Ovary (tissue), 9 donors: ENCODE data around the gene RASGRP4. TPM values are rescaled to one million over a fixed set of nuclear protein-coding genes. Genes with fewer than 3 reads are reported as not detected.
"Not testable (repeated sequence)": the region's sequence is repeated elsewhere in the genome, so short reads cannot be mapped to it uniquely, and the experiment has no call there.

Source experiments
- DNase-seq, 5 donors: peaks; one replicate each; pipeline ENCODE4 v3.0.0-alpha.2; 2019 to 2020
- H3K27ac ChIP-seq, 2 donors: fragments of 200-600 bp; one replicate each; pipeline versions ENCODE4 v1.5.1 to v1.8.0; 2019 to 2022
- H3K27me3 ChIP-seq: fragments of 200-600 bp; one replicate; pipeline ENCODE4 v1.8.0; 2022
- H3K36me3 ChIP-seq: fragments of 200-600 bp; sonication (generic); one replicate; pipeline ENCODE4 v1.5.1; 2019
- H3K4me1 ChIP-seq: one replicate; pipeline ENCODE4 v1.8.1; 2013; ENCODE audit warnings: mild to moderate bottlenecking, moderate library complexity; ENCODE audit not compliant: insufficient read depth
- H3K4me3 ChIP-seq: fragments of 200-600 bp; sonication (generic); one replicate; pipeline ENCODE4 v1.5.1; 2017
- H3K9me3 ChIP-seq, 2 donors: fragments of 200-600 bp in 1 of 2; sonication (generic) in 1 of 2; one replicate each; pipeline versions ENCODE4 v1.5.1 to v1.8.1; 2013 to 2019; ENCODE audit warnings: mild to moderate bottlenecking in 1 of 2, moderate library complexity in 1 of 2
- CTCF ChIP-seq, 3 donors: fragments of 450-650 bp in 2 of 3; fragments of 200-600 bp in 1 of 3; IDR thresholded peaks; one replicate each; pipeline versions ENCODE4 v1.5.1 to v1.8.0; 2016 to 2022; ENCODE audit warnings: antibody characterized with exemption in 3 of 3, mild to moderate bottlenecking in 1 of 3
- EP300 ChIP-seq: sonication (generic); formaldehyde crosslinking; IDR thresholded peaks from one replicate; pipeline ENCODE4 v1.6.1; 2017; ENCODE audit warnings: antibody characterized with exemption
- POLR2A ChIP-seq: fragments of 450-650 bp; IDR thresholded peaks from one replicate; pipeline ENCODE4 v1.6.1; 2017; ENCODE audit warnings: antibody characterized with exemption, mild to moderate bottlenecking, moderate library complexity
- WGBS, 3 donors: extraction: QIAGEN DNeasy Blood & Tissue Kit in 1 of 3; methylation state at CpG; one replicate each; pipeline versions ENCODE4 v1.1.5 to v1.1.7; 2013 to 2017; 5-methylcytosine and 5-hydroxymethylcytosine counted together
- intact Hi-C, 4 donors: fragments of 100-400 bp; cut with DNase I; formaldehyde crosslinking; loops; one replicate each; pipeline versions ENCODE4 v1.11.0 to v1.15.1; 2022 to 2023
- polyA plus RNA-seq, 2 donors: library from polyadenylated mRNA; stranded (reverse); fragments of 200-250 nt in 1 of 2; fragments of 350-450 nt in 1 of 2; fragmentation: Illumina TruSeq in 1 of 2; extraction: RNeasy Lipid Tissue Mini Kit (QIAGEN cat#74804) in 1 of 2; gene quantifications; one replicate each; pipeline ENCODE4 v1.2.3, GENCODE V29; 2013 to 2014
- total RNA-seq, 7 donors: library from RNA; depleted of rRNA in 2 of 7; stranded (reverse); fragments of >200 nt in 2 of 7; fragmentation: NEBNext Ultra II Directional in 3 of 7; extraction: Animal tissue kit (Norgen Biotek cat#: 25700) in 3 of 7; gene quantifications; one replicate each; pipeline versions ENCODE4 v1.1.0 to v1.2.4, GENCODE V29; 2016 to 2023
- donor health status: DM: no; HTN: no; CAD: no; lungs with moderate emphysema.
- donor health status: DM: no; HTN: no; CAD: no.
- donor health status: Bipolar disorder and iron deficiency.
- donor health status: DM: yes; HTN: yes; CAD: no.
- donor health status: DM: no; HTN: no; CAD: no.
- donor health status: DM: yes; HTN: yes; CAD: no.

The RASGRP4 gene
- total and polyA plus RNA-seq, 9 donors = 0.45 to 2.5 (median 0.84) TPM

GRCh38 chr19:38371081-38371480 is 54.9 kb downstream of the RASGRP4 start:
- peaks cover 10% of the 10 kb centered on the region for H3K4me1 ChIP-seq
- no peaks in the 10 kb centered on the region for H3K27me3 ChIP-seq
- intact Hi-C loops = loop anchor here in 1 of 4 donors (5.0 kb wide), 1 partner anchor 34 kb away; the partner anchor contains the start of gene CATSPERG
- TF ChIP-seq EP300 (no peak), POLR2A (no peak), CTCF (IDR thresholded peaks at IDR 0.05) (no peak)
- no peak overlapping the region for H3K4me3 ChIP-seq
- H3K36me3 ChIP-seq = no peaks in the 10 kb centered on the region
- DNase-seq = no peak
- 50 to 65% (median 50%) methylated on average over 6 of the region's 6 CpGs for WGBS, 3 donors
- H3K27ac ChIP-seq = no peak overlapping the region
- H3K9me3 ChIP-seq = no peaks in the 10 kb centered on the region

GRCh38 chr19:38370299-38370698 is 55.7 kb downstream of the RASGRP4 start:
- Histone ChIP-seq H3K27me3 (no peaks in the 10 kb centered on the region), H3K27ac (no peak overlapping the region), H3K36me3 (no peaks in the 10 kb centered on the region), H3K9me3 (no peaks in the 10 kb centered on the region), H3K4me1 (peaks cover 2% of the 10 kb centered on the region), H3K4me3 (no peak overlapping the region)
- WGBS, 3 donors = 66 to 71% (median 69%) methylated on average over 12 of the region's 12 CpGs
- TF ChIP-seq CTCF (IDR thresholded peaks at IDR 0.05) (no peak), EP300 (no peak), POLR2A (no peak)
- no peak for DNase-seq
- intact Hi-C loops = loop anchor here in 1 of 4 donors (5.0 kb wide), 1 partner anchor 33 kb away; the partner anchor contains the start of gene CATSPERG

- no peaks in the 10 kb centered on the region for H3K27me3 ChIP-seq
- intact Hi-C loops = no loop called here
- H3K4me3 ChIP-seq = no peak overlapping the region
- WGBS, 3 donors = 83 to 88% (median 86%) methylated on average over 2 of the region's 2 CpGs
- no peak overlapping the region for H3K27ac ChIP-seq
- H3K4me1 ChIP-seq = no peaks in the 10 kb centered on the region
- H3K9me3 ChIP-seq = no peaks in the 10 kb centered on the region
- H3K36me3 ChIP-seq = no peaks in the 10 kb centered on the region
- DNase-seq = no peak
- no peak for TF ChIP-seq EP300
- no peak for TF ChIP-seq CTCF (IDR thresholded peaks at IDR 0.05)
These were observed 56.4 kb downstream of the RASGRP4 start for GRCh38 chr19:38369584-38369983.

GRCh38 chr19:38367041-38367440 is 59.0 kb downstream of the RASGRP4 start:
- TF ChIP-seq EP300 = no peak
- no peak for TF ChIP-seq CTCF (IDR thresholded peaks at IDR 0.05)
- no peak for TF ChIP-seq POLR2A
- WGBS, 3 donors = 70 to 72% (median 70%) methylated on average over 12 of the region's 12 CpGs
- Histone ChIP-seq H3K36me3 (no peaks in the 10 kb centered on the region), H3K4me1 (peaks cover under 1% of the 10 kb centered on the region), H3K9me3 (no peaks in the 10 kb centered on the region), H3K27me3 (no peaks in the 10 kb centered on the region), H3K27ac (no peak overlapping the region), H3K4me3 (no peak overlapping the region)
- intact Hi-C loops = no loop called here
- DNase-seq = no peak

- H3K9me3 ChIP-seq, H3K27ac ChIP-seq, H3K36me3 ChIP-seq, H3K27me3 ChIP-seq, intact Hi-C loops, H3K4me3 ChIP-seq, H3K4me1 ChIP-seq, DNase-seq: not testable (repeated sequence)
- 69 to 72% (median 70%) methylated on average over 15 to 16 of the region's 16 CpGs for WGBS, 3 donors
These were observed 62.9 kb downstream of the RASGRP4 start for GRCh38 chr19:38362946-38363688.
